HCEC 1CT (cell line): Measurements from ENCODE around the gene MPV17L2.

Experiments
- DNase-seq: peaks from one replicate; pipeline ENCODE4 v3.0.0-alpha.2; 2017

Gene MPV17L2

DNA sequence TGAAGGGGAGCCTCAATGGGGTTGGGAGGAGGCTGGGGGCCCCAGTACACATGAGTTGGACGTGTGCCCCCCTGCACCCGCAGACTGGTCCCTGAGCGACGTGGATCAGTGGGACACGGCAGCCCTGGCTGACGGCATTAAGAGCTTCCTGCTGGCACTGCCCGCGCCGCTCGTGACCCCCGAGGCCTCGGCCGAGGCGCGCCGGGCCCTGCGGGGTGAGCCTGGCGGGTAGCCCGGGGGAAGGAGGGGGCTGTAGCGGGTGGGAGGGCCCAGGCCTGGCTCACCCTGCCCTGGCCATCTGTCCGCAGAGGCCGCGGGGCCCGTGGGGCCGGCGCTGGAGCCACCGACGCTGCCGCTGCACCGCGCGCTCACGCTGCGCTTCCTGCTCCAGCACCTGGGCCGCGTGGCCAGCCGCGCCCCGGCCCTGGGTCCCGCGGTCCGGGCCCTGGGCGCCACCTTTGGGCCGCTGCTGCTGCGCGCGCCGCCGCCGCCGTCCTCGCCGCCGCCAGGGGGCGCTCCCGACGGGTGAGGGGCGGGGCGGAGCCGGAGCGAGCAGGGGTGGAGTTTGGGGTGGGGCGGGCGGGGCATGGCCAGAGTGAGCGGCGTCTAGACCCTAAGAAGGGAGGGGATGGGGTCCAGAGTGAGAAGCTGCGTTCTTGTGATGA, 31.9 kb upstream of the MPV17L2 start:
- peak; percentile 47 for DNase-seq

DNA sequence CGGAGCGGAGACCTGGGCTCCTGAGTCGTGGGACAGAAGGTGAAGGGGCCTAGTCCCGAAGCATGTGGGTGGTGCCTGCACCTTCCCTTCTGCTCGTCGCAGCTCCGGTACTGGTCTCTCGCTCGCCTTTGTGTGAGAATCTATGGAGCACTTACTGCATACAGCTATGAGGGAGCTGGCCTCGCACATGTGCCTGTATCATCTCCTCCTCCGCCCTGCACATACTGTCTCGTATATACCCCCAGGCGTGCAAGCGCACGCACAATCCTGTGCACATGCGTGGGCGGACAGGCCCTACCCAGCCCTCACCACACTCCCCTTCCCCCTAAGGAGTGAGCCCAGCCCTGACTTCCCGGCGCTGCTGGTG, 31.4 kb upstream of the MPV17L2 start:
- no peak for DNase-seq

DNA sequence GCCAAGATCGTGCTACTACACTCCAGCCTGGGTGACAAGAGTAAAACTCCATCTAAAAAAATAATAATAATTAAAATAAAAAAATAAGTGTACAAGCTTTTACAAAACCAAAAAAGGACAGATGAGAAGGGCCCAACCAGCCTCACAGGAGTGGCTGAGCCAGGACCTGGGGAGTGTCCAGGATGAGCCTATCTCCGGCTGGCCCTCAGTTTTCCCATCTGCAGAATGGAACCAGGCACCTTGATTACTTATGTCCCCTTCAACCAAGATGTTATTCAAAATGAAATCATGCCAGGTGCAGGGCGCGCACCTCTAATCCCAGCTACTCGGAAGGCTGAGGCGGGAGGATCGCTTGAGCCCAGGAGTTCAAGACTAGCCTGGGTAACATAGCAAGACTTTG, 28.9 kb upstream of the MPV17L2 start:
- DNase-seq = no peak

DNA sequence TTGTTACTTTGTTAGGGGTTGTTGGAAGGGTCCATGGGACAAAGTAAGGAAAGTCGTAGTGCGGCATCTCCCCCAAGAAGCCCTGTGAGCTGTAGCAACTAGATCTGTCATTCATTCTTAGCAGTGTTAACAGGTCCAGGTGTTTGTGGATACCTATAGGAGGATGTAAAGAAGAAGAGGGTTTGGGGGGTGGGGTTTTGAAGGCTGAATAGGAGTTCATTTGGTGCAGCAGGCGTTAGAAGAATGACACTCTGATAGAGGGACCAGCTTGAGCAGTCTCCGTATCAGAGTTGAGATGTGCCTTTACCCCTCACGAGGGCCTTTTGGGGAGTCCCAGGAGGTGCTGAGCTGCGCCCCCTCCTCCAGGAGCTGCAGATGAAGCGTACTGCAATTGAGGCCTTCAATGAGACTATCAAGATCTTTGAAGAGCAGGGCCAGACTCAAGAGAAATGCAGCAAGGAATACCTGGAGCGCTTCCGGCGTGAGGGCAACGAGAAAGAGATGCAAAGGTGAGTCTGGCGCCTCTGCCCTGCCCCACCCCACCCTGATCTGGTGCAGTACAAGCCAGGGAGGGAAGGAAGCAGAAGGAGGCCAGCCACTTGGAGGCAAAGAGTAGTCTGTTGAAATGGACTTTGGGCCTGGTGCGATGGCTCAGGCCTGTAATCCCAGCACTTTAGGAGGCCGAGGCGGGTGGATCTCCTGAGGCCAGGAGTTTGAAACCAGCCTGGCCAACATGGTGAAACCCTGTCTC, 27.0 kb upstream of the MPV17L2 start:
- no peak for DNase-seq

DNA sequence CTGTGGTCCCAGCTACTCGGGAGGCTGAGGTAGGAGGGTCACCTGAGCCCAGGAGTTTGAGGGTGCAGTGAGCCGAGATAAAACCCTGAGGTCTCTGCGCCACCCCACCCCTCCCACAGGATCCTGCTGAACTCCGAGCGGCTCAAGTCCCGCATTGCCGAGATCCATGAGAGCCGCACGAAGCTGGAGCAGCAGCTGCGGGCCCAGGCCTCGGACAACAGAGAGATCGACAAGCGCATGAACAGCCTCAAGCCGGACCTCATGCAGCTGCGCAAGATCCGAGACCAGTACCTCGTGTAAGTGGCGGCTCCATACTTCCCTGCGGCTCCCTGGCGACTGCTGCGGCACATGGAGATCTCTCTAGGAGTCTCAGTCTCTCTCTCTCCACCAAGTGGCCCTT, 26.0 kb upstream of the MPV17L2 start:
- DNase-seq = no peak

DNA sequence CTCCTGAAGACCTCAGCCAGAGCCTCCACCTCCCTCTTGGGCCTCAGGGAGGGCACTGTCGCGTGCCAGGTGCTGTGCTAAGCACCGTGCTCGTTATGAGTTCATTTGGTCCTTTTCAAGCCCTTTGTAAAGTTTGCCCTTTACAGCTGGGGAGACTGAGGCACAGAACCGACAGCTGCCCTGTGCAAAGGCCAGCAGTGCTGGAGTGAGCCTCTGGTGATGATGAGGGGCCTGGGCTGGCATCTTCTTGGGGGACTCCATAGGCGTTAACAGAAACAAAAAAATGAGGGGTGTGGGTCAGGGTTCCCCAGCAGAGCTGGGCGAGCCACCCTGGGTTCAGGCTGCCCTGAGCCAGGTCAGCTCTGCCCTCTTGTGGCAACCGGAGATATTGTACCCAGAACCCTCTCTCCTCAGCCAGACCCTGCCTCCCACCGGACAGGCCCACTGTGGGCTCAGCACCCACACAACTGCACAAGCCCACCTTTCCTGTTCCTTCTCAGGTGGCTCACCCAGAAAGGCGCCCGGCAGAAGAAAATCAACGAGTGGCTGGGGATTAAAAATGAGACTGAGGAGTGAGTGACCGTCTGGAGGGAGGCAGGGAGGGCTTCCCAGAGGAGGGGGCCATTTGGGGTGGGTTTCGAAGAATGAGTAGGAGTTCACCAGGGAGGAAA, 24.9 kb upstream of the MPV17L2 start:
- DNase-seq = peak; percentile 28

DNA sequence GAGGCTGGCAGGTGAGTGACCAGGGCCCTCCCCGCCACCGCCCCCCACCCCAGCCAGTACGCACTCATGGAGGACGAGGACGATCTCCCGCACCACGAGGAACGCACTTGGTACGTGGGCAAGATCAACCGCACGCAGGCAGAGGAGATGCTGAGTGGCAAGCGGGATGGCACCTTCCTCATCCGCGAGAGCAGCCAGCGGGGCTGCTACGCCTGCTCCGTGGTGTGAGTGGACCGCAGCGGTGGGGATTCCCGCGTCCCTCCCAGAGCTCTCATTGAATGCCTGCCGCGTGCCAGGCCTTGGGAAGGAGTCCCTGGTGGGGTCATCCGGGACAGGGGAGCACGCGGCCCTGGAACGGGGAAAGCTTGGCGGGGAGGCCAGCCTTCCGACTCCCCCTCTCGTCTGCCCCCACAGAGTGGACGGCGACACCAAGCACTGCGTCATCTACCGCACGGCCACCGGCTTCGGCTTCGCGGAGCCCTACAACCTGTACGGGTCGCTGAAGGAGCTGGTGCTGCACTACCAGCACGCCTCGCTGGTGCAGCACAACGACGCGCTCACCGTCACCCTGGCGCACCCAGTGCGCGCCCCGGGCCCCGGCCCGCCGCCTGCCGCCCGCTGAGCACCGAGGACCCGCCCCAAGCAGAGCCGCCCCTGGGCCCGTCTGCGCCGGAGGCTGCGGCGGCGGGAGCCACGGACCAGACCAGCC, 24.2 kb upstream of the MPV17L2 start:
- DNase-seq = no peak

DNA sequence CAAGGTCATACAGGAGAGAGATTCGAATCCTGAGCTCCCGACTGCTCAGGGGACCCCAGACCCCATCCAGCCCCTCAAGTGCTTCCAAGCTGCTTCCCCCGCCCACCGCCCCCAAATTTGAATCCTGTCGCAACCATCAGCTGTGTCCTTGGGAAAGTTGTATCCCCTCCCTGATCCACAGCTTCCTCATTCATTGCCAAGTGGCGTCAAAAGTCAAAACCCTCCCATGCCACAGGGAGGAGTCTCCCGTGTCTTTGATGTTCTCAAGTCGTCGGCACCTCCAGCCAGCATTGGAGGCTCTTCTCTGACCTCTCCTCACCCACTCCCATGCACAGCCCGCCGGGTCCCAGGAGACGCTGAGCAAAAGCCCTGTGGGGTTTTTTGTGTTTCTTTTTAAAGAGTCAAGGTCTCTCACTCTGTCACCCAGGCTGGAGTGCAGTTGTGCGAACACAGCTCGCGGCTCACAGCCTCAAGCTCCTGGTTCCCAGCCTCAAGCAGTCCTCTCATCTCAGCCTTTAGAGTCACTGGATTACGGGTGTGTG, 22.2 kb upstream of the MPV17L2 start:
- no peak for DNase-seq

DNA sequence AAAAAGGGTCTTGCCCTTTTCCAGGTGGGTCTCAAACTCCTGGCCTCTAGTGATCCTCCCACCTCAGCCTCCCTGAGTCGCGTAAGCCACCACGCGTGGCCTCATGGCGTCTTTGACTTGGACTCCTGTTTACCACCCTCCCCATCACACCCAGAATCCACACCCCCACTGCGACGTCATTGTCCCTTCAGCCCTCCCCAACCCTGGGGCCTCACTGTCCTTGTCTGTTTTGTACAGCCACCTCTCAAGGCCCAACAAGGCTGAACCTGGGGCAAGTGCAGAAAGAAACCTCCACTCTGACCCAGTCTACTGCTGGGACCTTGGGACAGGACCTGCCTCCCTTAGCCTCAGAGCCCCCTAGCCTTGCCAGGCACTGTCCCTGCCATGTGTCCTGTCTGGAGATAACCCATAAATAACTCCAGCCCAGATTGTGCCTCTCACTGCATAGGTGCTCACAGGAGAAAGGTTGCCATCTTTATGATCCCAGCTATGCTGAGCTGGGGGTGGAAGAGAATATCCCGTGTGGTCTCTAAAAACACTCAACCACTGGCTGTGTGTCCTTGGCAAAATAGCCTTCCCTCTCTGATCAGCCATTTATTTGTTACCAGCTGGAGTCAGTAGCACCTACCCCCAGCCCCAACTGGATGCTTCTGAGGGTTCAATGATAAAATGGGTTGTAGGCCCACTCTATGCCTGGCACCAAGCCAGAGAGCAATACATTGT, 21.3 kb upstream of the MPV17L2 start:
- DNase-seq = no peak

DNA sequence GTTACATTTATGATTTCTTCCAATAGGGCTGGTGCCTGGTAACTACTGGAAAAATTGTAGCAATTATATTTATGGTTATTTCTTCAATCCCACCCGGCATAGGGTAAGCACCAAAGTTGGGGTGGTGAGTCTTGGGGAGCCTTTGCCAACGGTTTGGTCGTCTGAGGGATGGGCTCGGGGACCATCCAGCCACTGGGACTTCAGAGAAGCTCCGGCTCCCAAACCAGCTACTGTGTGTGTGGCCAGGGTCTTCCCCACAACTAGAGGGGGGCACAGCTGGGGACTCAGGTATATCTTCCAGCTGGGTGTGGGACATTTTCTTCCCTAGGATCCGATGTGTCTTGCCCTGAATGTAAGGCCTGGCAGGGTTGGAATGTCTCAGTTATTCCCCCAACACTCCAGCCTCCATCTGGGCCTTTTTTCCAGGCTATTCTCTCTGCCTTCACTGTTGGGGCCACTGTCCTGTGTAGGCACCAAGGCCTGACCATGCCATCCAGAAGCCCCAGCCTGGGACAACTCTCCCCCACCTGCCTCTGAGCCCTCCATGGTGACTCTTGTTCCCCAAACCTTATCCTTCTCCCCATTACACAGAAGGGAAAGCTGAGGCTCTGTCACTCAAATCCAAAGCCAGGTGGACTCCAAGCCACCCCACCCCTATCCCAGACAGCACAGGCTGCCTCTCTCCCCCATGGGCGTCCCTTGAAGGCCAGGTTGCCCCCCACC, 20.5 kb upstream of the MPV17L2 start:
- DNase-seq = no peak

DNA sequence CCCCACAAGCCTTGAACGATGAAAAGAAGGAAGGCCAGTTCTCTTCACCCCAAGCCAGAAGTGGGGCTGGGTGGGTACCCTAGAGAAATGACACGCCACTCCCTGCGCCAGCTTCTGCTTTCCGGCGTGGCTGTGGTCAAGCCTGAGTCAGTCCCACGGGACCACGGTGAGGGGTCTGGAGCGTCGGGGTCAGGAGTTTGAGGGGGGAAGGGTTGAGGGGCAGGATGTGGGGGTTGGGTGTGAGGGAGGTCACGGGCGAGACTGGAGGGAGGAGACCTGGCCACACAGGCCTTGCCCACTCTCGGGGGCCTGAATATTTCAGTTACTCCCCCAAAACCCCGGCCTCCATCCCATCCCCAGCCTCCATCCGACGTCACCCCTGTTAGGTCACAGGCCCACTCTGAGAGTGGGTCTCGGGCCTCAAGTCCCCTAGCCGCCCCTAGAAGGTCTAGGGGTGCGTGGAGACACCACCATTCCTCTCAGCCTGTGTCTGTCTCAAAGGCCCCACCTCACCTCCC, 19.9 kb upstream of the MPV17L2 start:
- no peak for DNase-seq

DNA sequence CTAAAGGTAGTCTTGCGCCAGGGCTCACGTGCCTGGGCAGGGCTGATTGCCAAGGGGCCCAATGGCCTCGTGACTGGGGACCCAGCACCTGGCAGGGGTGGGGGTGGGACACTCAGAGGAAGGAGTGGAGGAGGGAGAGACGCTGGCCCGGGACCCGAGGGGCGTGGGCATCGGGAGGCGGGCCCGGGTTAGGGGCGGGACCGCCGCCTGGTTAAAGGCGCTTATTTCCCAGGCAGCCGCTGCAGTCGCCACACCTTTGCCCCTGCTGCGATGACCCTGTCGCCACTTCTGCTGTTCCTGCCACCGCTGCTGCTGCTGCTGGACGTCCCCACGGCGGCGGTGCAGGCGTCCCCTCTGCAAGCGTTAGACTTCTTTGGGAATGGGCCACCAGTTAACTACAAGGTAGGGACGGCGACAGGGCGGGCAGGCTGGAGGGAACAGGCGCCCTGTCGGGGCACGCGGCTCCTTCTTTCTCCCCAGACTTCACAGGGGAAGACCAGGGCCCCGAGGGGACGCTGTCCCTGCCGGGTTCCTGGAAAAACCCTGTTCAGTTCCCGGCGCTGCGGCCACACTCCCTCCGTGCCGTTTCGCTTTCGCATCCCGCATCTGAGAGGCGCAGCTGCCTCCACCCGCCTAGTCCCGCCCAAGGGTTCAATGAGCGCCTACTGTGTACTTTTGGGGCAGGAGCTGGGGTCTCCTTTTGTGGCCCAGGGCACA, 19.3 kb upstream of the MPV17L2 start, which contains the start of gene IFI30:
Gene IFI30 (plus strand): TSS at position 242 of the 717 bp plus-strand sequence. CDS start 29 bp downstream, at position 271.
- no peak for DNase-seq

DNA sequence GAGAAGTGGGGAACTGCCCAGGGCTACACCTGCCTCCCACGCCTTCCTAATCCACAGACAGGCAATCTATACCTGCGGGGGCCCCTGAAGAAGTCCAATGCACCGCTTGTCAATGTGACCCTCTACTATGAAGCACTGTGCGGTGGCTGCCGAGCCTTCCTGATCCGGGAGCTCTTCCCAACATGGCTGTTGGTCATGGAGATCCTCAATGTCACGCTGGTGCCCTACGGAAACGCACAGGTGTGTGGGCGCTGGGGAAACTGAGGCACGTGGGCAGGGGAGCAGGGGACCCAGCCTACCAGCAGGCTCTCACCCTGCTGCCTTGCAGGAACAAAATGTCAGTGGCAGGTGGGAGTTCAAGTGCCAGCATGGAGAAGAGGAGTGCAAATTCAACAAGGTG, 18.0 kb upstream of the MPV17L2 start:
- no peak for DNase-seq

DNA sequence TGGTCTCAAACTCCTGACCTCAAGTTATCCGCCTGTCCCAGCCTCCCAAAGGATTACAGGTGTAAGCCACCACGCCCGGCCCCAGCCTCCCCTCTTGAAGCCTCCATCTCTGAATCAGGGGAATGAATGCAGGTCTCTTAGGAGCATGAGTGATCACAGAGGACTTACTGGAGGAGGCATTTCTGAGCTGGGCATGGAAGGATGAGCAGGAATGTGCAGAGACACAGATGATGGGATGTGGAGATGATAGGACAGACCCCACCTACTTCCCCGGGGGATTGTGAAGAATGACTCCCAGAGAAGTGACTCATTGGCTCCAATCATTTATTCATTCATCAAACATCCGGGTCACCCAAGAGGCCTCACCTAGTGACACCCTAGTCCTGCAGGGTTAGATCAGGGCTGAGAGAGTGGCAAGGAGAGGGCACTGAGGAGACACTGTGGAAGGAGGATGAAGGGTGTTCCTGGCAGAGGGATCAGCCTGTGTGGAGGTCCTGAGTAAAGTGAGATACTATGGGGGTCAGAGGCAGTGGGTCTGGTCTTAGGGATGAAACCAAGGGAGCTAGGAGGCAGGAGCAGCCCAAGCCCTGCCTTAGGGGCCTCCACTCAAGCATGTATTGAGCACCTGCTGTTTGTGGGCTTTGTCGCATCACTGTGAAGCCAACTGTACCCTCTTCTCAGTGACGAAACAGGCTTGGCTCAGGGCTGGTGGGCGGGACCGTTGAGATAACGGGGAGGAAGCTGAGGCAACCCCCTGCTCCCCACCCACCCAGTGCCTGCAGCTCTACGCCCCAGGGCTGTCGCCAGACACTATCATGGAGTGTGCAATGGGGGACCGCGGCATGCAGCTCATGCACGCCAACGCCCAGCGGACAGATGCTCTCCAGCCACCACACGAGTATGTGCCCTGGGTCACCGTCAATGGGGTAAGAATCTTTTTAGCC, 16.4 kb upstream of the MPV17L2 start:
- no peak for DNase-seq

DNA sequence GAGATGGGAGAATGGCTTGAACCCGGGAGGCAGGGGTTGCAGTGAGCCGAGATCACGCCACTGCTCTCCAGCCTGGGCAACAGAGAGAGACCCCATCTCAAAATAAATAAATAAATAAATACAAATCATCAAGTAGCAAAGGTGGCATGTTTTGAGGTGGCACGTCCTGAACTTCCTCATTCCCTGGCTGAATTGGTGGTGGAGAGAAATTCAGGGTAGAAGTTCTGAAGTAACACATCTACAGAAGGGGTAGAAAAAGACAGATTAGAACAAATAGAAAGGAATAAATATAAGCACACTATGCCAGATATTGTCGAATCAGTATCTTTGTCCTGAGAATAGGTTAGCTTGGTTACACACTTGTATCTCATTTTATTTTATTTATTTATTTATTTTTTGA, 13.1 kb upstream of the MPV17L2 start:
- DNase-seq = no peak

DNA sequence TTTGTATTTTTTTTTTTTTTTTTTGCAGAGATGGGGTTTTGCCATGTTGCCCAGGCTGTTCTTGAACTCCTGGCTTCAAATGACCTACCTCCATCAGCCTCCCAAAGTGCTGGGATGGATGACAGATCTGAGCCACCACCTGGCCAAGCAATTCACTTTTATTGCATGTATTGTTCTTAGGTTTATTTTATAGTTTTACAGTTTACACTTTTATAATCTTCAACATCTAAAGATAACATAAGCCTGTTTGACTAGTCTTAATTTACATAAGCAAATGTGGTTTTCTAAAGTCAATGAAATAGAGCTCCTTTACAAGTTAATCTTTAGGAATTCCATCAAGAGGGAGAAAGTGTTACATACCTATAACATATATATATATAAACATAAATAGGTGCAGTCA, 9.5 kb upstream of the MPV17L2 start:
- DNase-seq = no peak

DNA sequence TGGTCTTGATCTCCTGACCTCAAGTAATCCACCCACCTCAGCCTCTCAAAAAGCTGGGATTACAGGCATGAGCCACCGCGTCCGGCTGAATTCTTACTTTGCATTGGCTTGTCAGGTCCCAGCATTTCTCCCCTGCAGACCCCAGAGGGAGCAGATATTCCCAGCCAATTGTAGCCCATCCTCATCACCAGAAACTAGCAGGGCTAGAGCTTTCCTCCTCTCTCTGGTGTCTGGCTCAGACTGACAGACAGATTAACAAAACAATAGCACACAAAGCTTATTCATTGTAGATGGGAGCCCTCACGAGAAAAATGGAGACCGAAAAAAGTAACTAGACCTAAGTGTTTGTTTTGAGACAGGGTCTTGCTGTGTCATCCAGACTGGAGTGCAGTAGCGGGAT, 7.5 kb upstream of the MPV17L2 start:
- no peak for DNase-seq

DNA sequence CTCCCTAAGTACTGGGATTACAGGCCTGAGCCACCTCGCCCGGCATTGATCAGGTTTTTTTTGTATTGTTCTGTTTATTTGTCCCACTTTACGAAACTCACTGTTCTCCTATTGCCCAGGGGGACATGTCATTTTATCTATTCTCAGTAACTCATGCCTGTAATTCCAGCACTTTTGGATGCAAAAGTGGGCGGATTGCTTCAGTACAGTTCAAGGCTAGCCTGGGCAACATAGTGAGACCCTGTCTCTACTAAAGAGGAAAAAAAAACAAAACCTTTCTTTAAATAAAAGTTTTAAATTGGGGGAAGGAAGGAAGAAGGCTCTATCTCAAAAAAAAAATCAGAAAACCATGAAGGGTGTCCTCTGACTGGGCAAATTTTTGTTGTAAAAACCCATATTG, 2.7 kb upstream of the MPV17L2 start:
- no peak for DNase-seq

DNA sequence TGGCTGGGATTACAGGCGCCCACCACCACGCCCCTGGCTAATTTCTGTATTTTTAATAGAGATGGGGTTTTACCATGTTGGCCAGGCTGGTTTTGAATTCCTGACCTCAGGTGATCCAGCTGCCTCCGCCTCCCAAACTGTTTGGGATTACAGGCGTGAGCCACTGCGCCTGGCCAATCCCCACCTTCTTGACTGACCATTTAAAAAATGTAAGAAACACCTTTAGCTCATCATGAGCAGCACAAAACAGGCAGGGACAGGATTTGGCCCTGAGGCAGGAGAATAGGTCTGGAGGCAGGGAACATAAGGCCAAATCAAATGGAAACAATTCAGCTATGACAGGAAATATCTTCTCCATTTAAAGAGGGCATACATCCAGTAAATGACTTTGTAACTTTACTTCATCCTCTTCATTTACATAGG, 1.4 kb upstream of the MPV17L2 start:
- DNase-seq = no peak
